Body of pancreas (tissue), 4 donors: ENCODE measurements around the gene NEU3.

ENCODE experiments used
- CTCF ChIP-seq, 7 experiments: fragments of 450-650 bp in 4 of 7; fragments of 200-600 bp in 3 of 7; sonication (generic) in 3 of 7; IDR thresholded peaks; one replicate each; pipeline ENCODE4 v1.5.1; 2016 to 2019; ENCODE audit warnings: antibody characterized with exemption in 7 of 7
- POLR2A ChIP-seq, 3 donors: fragments of 450-650 bp; IDR thresholded peaks; one replicate each; pipeline ENCODE4 v1.6.1; 2016; ENCODE audit warnings: antibody characterized with exemption in 3 of 3, mild to moderate bottlenecking in 2 of 3

- no peak for TF ChIP-seq CTCF (IDR thresholded peaks at IDR 0.05)
- no peak for TF ChIP-seq POLR2A (IDR thresholded peaks at IDR 0.05)
Measured at GRCh38 chr11:75022296-75022695, 33.6 kb downstream of the NEU3 start.
